IMR-90 (cell line): Measurements from ENCODE around the gene OCSTAMP. TPM values are rescaled to one million over a fixed set of nuclear protein-coding genes. Genes with fewer than 3 reads are reported as not detected.

Experiments used
- ATAC-seq: fragments of 200-7000 bp; cut with Tn5 transposase; 2 replicates; pipeline ENCODE4 v1.9.1; 2020; ENCODE audit warnings: low read depth, mild to moderate bottlenecking, moderate library complexity
- BruUV-seq: library from RNA; stranded (reverse); fragments of 400-500 nt; replicated peaks from 2 replicates; lab custom pipeline; 2021; lab: Mats Ljungman, UMichigan
- CTCF ChIA-PET: fragments of 300-600 bp; formaldehyde crosslinking; extraction: SDS; loops from one replicate; lab custom pipeline; 2021; ENCODE audit warnings: antibody characterized with exemption; lab: Yijun Ruan, JAX
- POLR2A ChIA-PET: fragments of 300-600 bp; sonication (Branson Sonifier 250); formaldehyde crosslinking; loops from one replicate; lab custom pipeline; 2022; ENCODE audit warnings: antibody characterized with exemption; ENCODE audit not compliant: unreplicated experiment; lab: Charles Lee
- DNase-seq: peaks from one replicate; pipeline ENCODE4 v3.0.0; 2013
- H2AFZ ChIP-seq: replicated peaks from 2 replicates; pipeline ENCODE3; 2013; ENCODE audit warnings: low read length, mild to moderate bottlenecking; ENCODE audit not compliant: poor library complexity
- H2AK5ac ChIP-seq: 2 replicates; pipeline ENCODE4 v1.6.1; 2013; ENCODE audit warnings: low read depth, low read length, inconsistent platforms
- H2AK9ac ChIP-seq: replicated peaks from 2 replicates; pipeline ENCODE3; 2013; ENCODE audit warnings: mild to moderate bottlenecking, low read depth, low read length, moderate library complexity; ENCODE audit not compliant: poor library complexity
- H2BK120ac ChIP-seq: 2 replicates; pipeline ENCODE4 v1.6.1; 2013; ENCODE audit warnings: low read depth, low read length, inconsistent platforms
- H2BK15ac ChIP-seq: 3 replicates; pipeline ENCODE4 v1.6.1; 2013; ENCODE audit warnings: low read depth, low read length, inconsistent platforms
- H2BK20ac ChIP-seq: 2 replicates; pipeline ENCODE4 v1.6.1; 2013; ENCODE audit warnings: low read depth, mild to moderate bottlenecking, inconsistent platforms, low read length, moderate library complexity
- H2BK5ac ChIP-seq: 2 replicates; pipeline ENCODE4 v1.6.1; 2013; ENCODE audit warnings: mild to moderate bottlenecking, low read depth, low read length, inconsistent platforms; ENCODE audit not compliant: poor library complexity, severe bottlenecking
- H3K14ac ChIP-seq: replicated peaks from 2 replicates; pipeline ENCODE4 v1.6.1; 2013; ENCODE audit warnings: low read depth, low read length, inconsistent platforms
- H3K18ac ChIP-seq: 2 replicates; pipeline ENCODE4 v1.6.1; 2013; ENCODE audit warnings: low read depth, low read length, control low read depth
- H3K23ac ChIP-seq: 2 replicates; pipeline ENCODE4 v1.6.1; 2013; ENCODE audit warnings: low read depth, low read length, inconsistent platforms
- H3K27ac ChIP-seq: 2 replicates; pipeline ENCODE4 v1.5.1; 2013; ENCODE audit warnings: mild to moderate bottlenecking, control low read depth, low read length; ENCODE audit not compliant: insufficient read depth
- H3K27me3 ChIP-seq: 2 replicates; pipeline ENCODE4 v1.6.1; 2013; ENCODE audit warnings: low read length; ENCODE audit not compliant: control insufficient read depth, insufficient read depth
- H3K36me3 ChIP-seq: 2 replicates; pipeline ENCODE4 v1.6.1; 2013; ENCODE audit warnings: low read length, mixed read lengths; ENCODE audit not compliant: control insufficient read depth, insufficient read depth
- H3K4ac ChIP-seq: 2 replicates; pipeline ENCODE4 v1.6.1; 2013; ENCODE audit warnings: low read depth, low read length, inconsistent platforms
- H3K4me1 ChIP-seq: 2 replicates; pipeline ENCODE4 v1.6.1; 2013; ENCODE audit warnings: low read length, mixed read lengths; ENCODE audit not compliant: control insufficient read depth, insufficient read depth
- H3K4me2 ChIP-seq: 2 replicates; pipeline ENCODE4 v1.6.1; 2013; ENCODE audit warnings: low read depth, mild to moderate bottlenecking, control low read depth, low read length, moderate library complexity
- H3K4me3 ChIP-seq: 2 replicates; pipeline ENCODE4 v1.5.1; 2013; ENCODE audit warnings: low read depth, mild to moderate bottlenecking, control low read depth, low read length, moderate library complexity; ENCODE audit not compliant: insufficient read depth
- H3K56ac ChIP-seq: 2 replicates; pipeline ENCODE4 v1.6.1; 2013; ENCODE audit warnings: low read length, inconsistent platforms; ENCODE audit not compliant: insufficient read depth; ENCODE audit errors: extremely low read depth
- H3K79me1 ChIP-seq, 2 experiments: 2 replicates each; pipeline ENCODE4 v1.6.1; 2013; ENCODE audit warnings: low read length in 2 of 2, inconsistent platforms in 1 of 2, low read depth in 1 of 2
- H3K9ac ChIP-seq: 2 replicates; pipeline ENCODE4 v1.6.1; 2013; ENCODE audit warnings: low read depth, low read length, control low read depth
- H3K9me1 ChIP-seq: 2 replicates; pipeline ENCODE4 v1.6.1; 2013; ENCODE audit warnings: low read length, inconsistent platforms; ENCODE audit not compliant: insufficient read depth
- H3K9me3 ChIP-seq: 2 replicates; pipeline ENCODE4 v1.6.1; 2013; ENCODE audit warnings: low read length; ENCODE audit not compliant: control insufficient read depth, insufficient read depth
- H4K20me1 ChIP-seq: 2 replicates; pipeline ENCODE4 v1.6.1; 2013; ENCODE audit warnings: low read length, inconsistent platforms; ENCODE audit not compliant: insufficient read depth
- H4K5ac ChIP-seq: 2 replicates; pipeline ENCODE4 v1.6.1; 2013; ENCODE audit warnings: mild to moderate bottlenecking, low read depth, low read length, control low read depth
- H4K8ac ChIP-seq, 2 experiments: 2 replicates each; pipeline ENCODE4 v1.6.1; 2013; ENCODE audit warnings: low read depth in 2 of 2, low read length in 2 of 2, control low read depth in 1 of 2, inconsistent platforms in 1 of 2
- H4K91ac ChIP-seq: 2 replicates; pipeline ENCODE4 v1.6.1; 2013; ENCODE audit warnings: low read depth, low read length, inconsistent platforms; ENCODE audit not compliant: insufficient read depth
- BHLHE40 ChIP-seq: fragments of 150-350 bp; IDR thresholded peaks from 2 replicates; pipeline ENCODE4 v1.6.1; 2016; ENCODE audit warnings: mild to moderate bottlenecking, low read depth, low read length
- CEBPB ChIP-seq: IDR thresholded peaks from 2 replicates; pipeline ENCODE4 v1.6.1; 2012; ENCODE audit warnings: low read depth, low read length, improper control_type of control experiment
- CHD1 ChIP-seq: IDR thresholded peaks from 2 replicates; pipeline ENCODE4 v1.6.1; 2012; ENCODE audit warnings: low read depth, low read length, improper control_type of control experiment
- CTCF ChIP-seq: conservative IDR thresholded peaks from 2 replicates; pipeline ENCODE4 v1.5.1; 2012; ENCODE audit warnings: mild to moderate bottlenecking, low read depth, low read length, improper control_type of control experiment
- ELK1 ChIP-seq: fragments of 150-350 bp; IDR thresholded peaks from 2 replicates; pipeline ENCODE4 v1.6.1; 2016; ENCODE audit warnings: low read depth, mild to moderate bottlenecking, low read length, moderate library complexity, borderline replicate concordance
- FOS ChIP-seq: fragments of 150-350 bp; IDR thresholded peaks from 2 replicates; pipeline ENCODE4 v1.6.1; 2016; ENCODE audit warnings: low read depth, low read length
- MAFK ChIP-seq: IDR thresholded peaks from 2 replicates; pipeline ENCODE4 v1.6.1; 2012; ENCODE audit warnings: low read depth, low read length, improper control_type of control experiment
- MAZ ChIP-seq: IDR thresholded peaks from 2 replicates; pipeline ENCODE4 v1.6.1; 2012; ENCODE audit warnings: low read depth, mild to moderate bottlenecking, low read length, improper control_type of control experiment, moderate library complexity, borderline replicate concordance
- MXI1 ChIP-seq: IDR thresholded peaks from 2 replicates; pipeline ENCODE4 v1.6.1; 2012; ENCODE audit warnings: low read depth, mild to moderate bottlenecking, low read length, moderate library complexity, borderline replicate concordance
- NFE2L2 ChIP-seq: fragments of 150-350 bp; IDR thresholded peaks from 2 replicates; pipeline ENCODE4 v1.6.1; 2016; ENCODE audit warnings: low read depth, mild to moderate bottlenecking, low read length
- POLR2A ChIP-seq: IDR thresholded peaks from 2 replicates; pipeline ENCODE4 v1.6.1; 2012; ENCODE audit warnings: mild to moderate bottlenecking, low read depth, low read length
- RAD21 ChIP-seq: IDR thresholded peaks from 2 replicates; pipeline ENCODE4 v1.6.1; 2012; ENCODE audit warnings: low read length, improper control_type of control experiment
- RCOR1 ChIP-seq: IDR thresholded peaks from 2 replicates; pipeline ENCODE4 v1.6.1; 2012; ENCODE audit warnings: mild to moderate bottlenecking, low read length, improper control_type of control experiment; ENCODE audit not compliant: insufficient replicate concordance
- RFX5 ChIP-seq: IDR thresholded peaks from 2 replicates; pipeline ENCODE4 v1.8.0; 2012; ENCODE audit warnings: low read depth, mild to moderate bottlenecking, low read length, moderate library complexity
- SMC3 ChIP-seq: fragments of 150-350 bp; IDR thresholded peaks from 2 replicates; pipeline ENCODE4 v1.6.1; 2016; ENCODE audit warnings: low read depth, mild to moderate bottlenecking, antibody characterized with exemption, low read length, moderate library complexity
- USF2 ChIP-seq: fragments of 150-350 bp; IDR thresholded peaks from 2 replicates; pipeline ENCODE4 v1.6.1; 2017; ENCODE audit warnings: mild to moderate bottlenecking, antibody characterized with exemption, low read length, low read depth
- WGBS, 2 experiments: methylation state at CpG; one replicate each; pipeline versions ENCODE4 v1.1.5 to v1.1.7; 2013; ENCODE audit warnings: missing lambda C conversion rate in 2 of 2; ENCODE audit not compliant: insufficient read length in 1 of 2; ENCODE audit errors: extremely low coverage in 2 of 2; 5-methylcytosine and 5-hydroxymethylcytosine counted together
- dilution Hi-C: fragments of 300-500 bp; cut with HindIII; formaldehyde crosslinking; loops from one replicate; pipeline ENCODE4 v1.14.3; 2018; ENCODE audit warnings: low sequenced_read_pairs; ENCODE audit not compliant: unreplicated experiment
- in situ Hi-C: fragments of 300-500 bp; cut with MboI; formaldehyde crosslinking; loops from 3 replicates; pipeline ENCODE4 v1.14.3; 2019; ENCODE audit warnings: low sequenced_read_pairs, inconsistent platforms, mixed read lengths
- intact Hi-C: fragments of 100-400 bp; cut with micrococcal nuclease; formaldehyde crosslinking; loops from 2 replicates; pipeline ENCODE4 v1.10.0; 2022
- polyA plus RNA-seq, 3 experiments: library from polyadenylated mRNA; depleted of rRNA; stranded (reverse); fragments of >200 nt; gene quantifications; 2 replicates each; pipeline ENCODE4 v1.2.3, GENCODE V29; 2012; ENCODE audit warnings: low replicate concordance in 1 of 3
- total RNA-seq: library from RNA; depleted of rRNA; stranded (reverse); fragments of >200 nt; gene quantifications from 2 replicates; pipeline ENCODE4 v1.2.3, GENCODE V29; 2012

The OCSTAMP gene
- total and polyA plus RNA-seq, 2 of the 4 experiments (the other 2 are of a cell fraction), result not detected

GRCh38 chr20:46501337-46501942, 49.0 kb downstream of the OCSTAMP start:
- Histone ChIP-seq H2AK9ac (no peak overlapping the region), H3K4ac (no peak overlapping the region), H4K20me1 (no peaks in the 10 kb centered on the region), H3K56ac (no peak overlapping the region), H3K14ac (no peak overlapping the region), H3K4me3 (no peak overlapping the region), H3K36me3 (0 out of 2 replicates have a peak, but pooled peaks cover 2% of the 10 kb centered on the region), H2BK120ac (no peak overlapping the region), H3K23ac (no peak overlapping the region), H3K27me3 (no peaks in the 10 kb centered on the region), H2BK5ac (no peak overlapping the region), H2BK20ac (no peak overlapping the region), H3K79me1 (no peaks in the 10 kb centered on the region), H3K4me2 (no peak overlapping the region), H3K9me1 (no peaks in the 10 kb centered on the region), H3K9me3 (peaks cover 27% of the 10 kb centered on the region), H3K18ac (no peak overlapping the region), H4K8ac (no peak overlapping the region), H2BK15ac (no peak overlapping the region), H3K27ac (no peak overlapping the region), H2AK5ac (no peak overlapping the region), H4K91ac (no peak overlapping the region), H4K5ac (no peak overlapping the region), H3K9ac (no peak overlapping the region), H2AFZ (no peak overlapping the region), H3K4me1 (no peaks in the 10 kb centered on the region)
- dilution Hi-C loops (no loop called here), intact Hi-C loops (no loop called here), in situ Hi-C loops (no loop called here)
- BruUV-seq, result no TSS peak
- TF ChIP-seq SMC3, result no peak
- no peak for TF ChIP-seq CEBPB
- TF ChIP-seq RAD21, result no peak
- TF ChIP-seq BHLHE40, result no peak
- no peak for TF ChIP-seq ELK1
- TF ChIP-seq MAZ, result no peak
- TF ChIP-seq CTCF, result no peak
- TF ChIP-seq USF2, result no peak
- no peak for TF ChIP-seq MAFK
- TF ChIP-seq NFE2L2, result no peak
- no peak for TF ChIP-seq POLR2A
- no peak for TF ChIP-seq FOS
- no peak for TF ChIP-seq RCOR1
- TF ChIP-seq MXI1, result no peak
- TF ChIP-seq CHD1, result no peak
- TF ChIP-seq RFX5, result no peak
- ChIA-PET CTCF (no interaction called here), POLR2A (no interaction called here)
- WGBS, 2 experiments, result no CpG with 5 or more reads among the region's 5 CpGs
- DNase-seq (no peak), ATAC-seq (no peak)
